Fibroblast of lung (primary cell): ENCODE results near the gene VSTM1. TPM values are rescaled to one million over a fixed set of nuclear protein-coding genes. Genes with fewer than 3 reads are reported as not detected.

Experiments used
- DNase-seq, 2 donors: peaks; one replicate each; pipeline versions ENCODE4 v3.0.0 to v3.0.0-alpha.2; 2010; ENCODE audit warnings: low read depth in 2 of 2
- H2AFZ ChIP-seq: 2 replicates; pipeline ENCODE4 v1.5.1; 2012; ENCODE audit warnings: low read length, control low read depth, inconsistent platforms
- H3K27ac ChIP-seq: 2 replicates; pipeline ENCODE4 v1.5.1; 2011; ENCODE audit warnings: low read length, control low read depth; ENCODE audit not compliant: insufficient read depth
- H3K27me3 ChIP-seq: 2 replicates; pipeline ENCODE4 v1.5.1; 2011; ENCODE audit warnings: mild to moderate bottlenecking, low read length; ENCODE audit not compliant: control insufficient read depth, insufficient read depth
- H3K36me3 ChIP-seq: 2 replicates; pipeline ENCODE4 v1.5.1; 2011; ENCODE audit warnings: low read length; ENCODE audit not compliant: control insufficient read depth, insufficient read depth
- H3K4me1 ChIP-seq: 2 replicates; pipeline ENCODE4 v1.5.1; 2011; ENCODE audit warnings: low read length; ENCODE audit not compliant: control insufficient read depth, insufficient read depth; ENCODE audit errors: extremely low read depth
- H3K4me2 ChIP-seq: 2 replicates; pipeline ENCODE4 v1.5.1; 2011; ENCODE audit warnings: low read length, control low read depth; ENCODE audit not compliant: insufficient read depth; ENCODE audit errors: extremely low read depth
- H3K4me3 ChIP-seq, 4 experiments: fragments of 200-600 bp in 1 of 4; sonication (generic) in 1 of 4; replicated peaks in 1 of 4; 2 replicates each; pipeline ENCODE4 v1.5.1; 2011 to 2016; ENCODE audit warnings: low read length in 4 of 4, low read depth in 3 of 4, mild to moderate bottlenecking in 3 of 4, control low read depth in 2 of 4, inconsistent platforms in 1 of 4, mixed read lengths in 1 of 4; ENCODE audit not compliant: insufficient read depth in 1 of 4; ENCODE audit errors: control extremely low read depth in 1 of 4
- H3K79me2 ChIP-seq: 2 replicates; pipeline ENCODE4 v1.5.1; 2012; ENCODE audit warnings: mild to moderate bottlenecking, low read length, inconsistent platforms; ENCODE audit not compliant: control insufficient read depth, insufficient read depth
- H3K9ac ChIP-seq: 2 replicates; pipeline ENCODE4 v1.5.1; 2011; ENCODE audit warnings: mild to moderate bottlenecking, low read length, control low read depth; ENCODE audit not compliant: insufficient read depth
- H3K9me3 ChIP-seq: 2 replicates; pipeline ENCODE4 v1.5.1; 2012; ENCODE audit warnings: low read depth, low read length; ENCODE audit not compliant: control insufficient read depth, insufficient read depth
- H4K20me1 ChIP-seq: 2 replicates; pipeline ENCODE4 v1.5.1; 2011; ENCODE audit warnings: low read length; ENCODE audit not compliant: control insufficient read depth, insufficient read depth; ENCODE audit errors: extremely low read depth
- EZH2 ChIP-seq: IDR thresholded peaks from 2 replicates; pipeline ENCODE4 v1.5.1; 2012; ENCODE audit warnings: low read length, control low read depth, mild to moderate bottlenecking; ENCODE audit errors: missing control alignments
- polyA plus RNA-seq, 2 donors: library from polyadenylated mRNA; depleted of rRNA in 1 of 2; stranded (reverse) in 1 of 2; unstranded in 1 of 2; fragments of >200 nt; gene quantifications; 2 replicates each; pipeline ENCODE4 v1.2.1, GENCODE V29; 2011 to 2012; ENCODE audit warnings: missing spikeins in 1 of 2
- total RNA-seq: library from RNA; depleted of rRNA; stranded (reverse); fragments of >200 nt; gene quantifications from 2 replicates; pipeline ENCODE4 v1.2.1, GENCODE V29; 2014
- TF ChIP-seq, protein P1 (sequence below), 2 donors: IDR thresholded peaks in 1 of 2; conservative IDR thresholded peaks in 1 of 2; 1 replicate in 1 of 2; 2 replicates in 1 of 2; pipeline ENCODE4 v1.5.1; 2011 to 2012; ENCODE audit warnings: low read length in 2 of 2, control low read depth in 1 of 2, inconsistent platforms in 1 of 2, low read depth in 1 of 2, mild to moderate bottlenecking in 1 of 2

Gene VSTM1
- total and polyA plus RNA-seq, 2 donors (not counting 1 experiment from before 2014, with no cell fraction given): not detected

DNA sequence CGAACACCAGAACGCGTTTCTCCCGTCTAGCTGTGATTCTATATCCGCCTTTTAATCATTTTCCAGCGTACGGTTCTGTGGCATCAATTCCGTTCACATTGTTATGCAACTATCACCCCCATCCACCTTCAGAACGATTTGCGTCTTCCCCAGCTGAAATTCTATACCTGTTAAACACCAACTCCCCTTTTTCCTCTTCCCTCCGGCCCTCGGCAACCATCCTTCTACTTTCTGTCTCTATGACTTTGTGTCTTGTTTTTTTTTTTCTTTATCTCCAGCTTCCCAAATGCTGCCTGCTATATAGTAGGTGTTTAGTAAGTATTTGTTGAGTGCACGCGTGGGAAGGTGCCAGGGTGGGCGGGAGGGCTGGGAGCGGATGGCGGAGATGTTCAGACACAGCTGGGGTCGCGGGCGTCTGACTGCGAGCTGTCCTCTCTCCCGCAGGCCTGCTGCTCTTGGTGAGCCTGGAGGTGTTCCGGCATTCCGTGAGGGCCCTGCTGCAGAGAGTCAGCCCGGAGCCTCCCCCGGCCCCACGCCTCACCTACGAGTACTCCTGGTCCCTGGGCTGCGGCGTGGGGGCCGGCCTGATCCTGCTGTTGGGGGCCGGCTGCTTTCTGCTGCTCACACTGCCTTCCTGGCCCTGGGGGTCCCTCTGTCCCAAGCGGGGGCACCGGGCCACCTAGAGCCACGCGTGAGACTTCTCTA is 52.0 kb downstream of the VSTM1 start:
- TF ChIP-seq, protein P1, sequence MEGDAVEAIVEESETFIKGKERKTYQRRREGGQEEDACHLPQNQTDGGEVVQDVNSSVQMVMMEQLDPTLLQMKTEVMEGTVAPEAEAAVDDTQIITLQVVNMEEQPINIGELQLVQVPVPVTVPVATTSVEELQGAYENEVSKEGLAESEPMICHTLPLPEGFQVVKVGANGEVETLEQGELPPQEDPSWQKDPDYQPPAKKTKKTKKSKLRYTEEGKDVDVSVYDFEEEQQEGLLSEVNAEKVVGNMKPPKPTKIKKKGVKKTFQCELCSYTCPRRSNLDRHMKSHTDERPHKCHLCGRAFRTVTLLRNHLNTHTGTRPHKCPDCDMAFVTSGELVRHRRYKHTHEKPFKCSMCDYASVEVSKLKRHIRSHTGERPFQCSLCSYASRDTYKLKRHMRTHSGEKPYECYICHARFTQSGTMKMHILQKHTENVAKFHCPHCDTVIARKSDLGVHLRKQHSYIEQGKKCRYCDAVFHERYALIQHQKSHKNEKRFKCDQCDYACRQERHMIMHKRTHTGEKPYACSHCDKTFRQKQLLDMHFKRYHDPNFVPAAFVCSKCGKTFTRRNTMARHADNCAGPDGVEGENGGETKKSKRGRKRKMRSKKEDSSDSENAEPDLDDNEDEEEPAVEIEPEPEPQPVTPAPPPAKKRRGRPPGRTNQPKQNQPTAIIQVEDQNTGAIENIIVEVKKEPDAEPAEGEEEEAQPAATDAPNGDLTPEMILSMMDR (conservative IDR thresholded peaks at IDR 0.05 in 1 of 2, IDR thresholded peaks at IDR 0.05 in 1 of 2; ENCODE audit: low read depth in 1 of 2, low read length in 2 of 2): no peak
- TF ChIP-seq EZH2: no peak
- Histone ChIP-seq H3K79me2 (no peaks in the 10 kb centered on the region), H3K36me3 (no peaks in the 10 kb centered on the region), H2AFZ (no peak overlapping the region), H3K27me3 (no peaks in the 10 kb centered on the region), H3K9me3 (no peaks in the 10 kb centered on the region), H3K27ac (no peak overlapping the region), H3K4me2 (no peak overlapping the region), H3K4me1 (no peaks in the 10 kb centered on the region), H3K9ac (no peak overlapping the region), H3K4me3 (no peak overlapping the region), H4K20me1 (no peaks in the 10 kb centered on the region)
- DNase-seq: no peak

DNA sequence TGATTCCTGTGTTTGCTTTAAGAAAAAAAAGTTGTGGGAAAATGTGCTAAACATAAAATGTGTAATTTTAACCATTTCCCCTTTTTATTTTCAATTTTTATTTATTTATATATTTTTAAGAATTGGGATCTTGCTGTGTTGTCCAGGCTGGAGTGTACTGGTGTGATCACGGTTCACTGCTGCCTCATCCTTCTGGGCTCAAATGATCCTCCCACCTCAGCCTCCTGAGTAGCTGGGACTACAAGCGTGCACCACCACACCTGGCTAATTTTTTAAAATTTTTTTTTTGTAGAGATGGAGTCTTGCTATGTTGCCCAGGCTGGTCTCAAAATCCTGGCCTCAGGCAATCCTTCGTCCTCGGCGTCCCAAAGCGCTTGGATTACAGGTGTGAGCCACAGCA is 53.2 kb downstream of the VSTM1 start:
- Histone ChIP-seq H3K36me3 (no peaks in the 10 kb centered on the region), H2AFZ (no peak overlapping the region), H3K9ac (no peak overlapping the region), H3K27me3 (no peaks in the 10 kb centered on the region), H3K4me1 (no peaks in the 10 kb centered on the region), H3K9me3 (no peaks in the 10 kb centered on the region), H3K27ac (no peak overlapping the region), H3K79me2 (no peaks in the 10 kb centered on the region), H3K4me3 (no peak overlapping the region), H4K20me1 (no peaks in the 10 kb centered on the region), H3K4me2 (no peak overlapping the region)
- DNase-seq: no peak
- no peak for TF ChIP-seq EZH2
- TF ChIP-seq, protein P1 (conservative IDR thresholded peaks at IDR 0.05 in 1 of 2, IDR thresholded peaks at IDR 0.05 in 1 of 2; ENCODE audit: low read depth in 1 of 2, low read length in 2 of 2): no peak

DNA sequence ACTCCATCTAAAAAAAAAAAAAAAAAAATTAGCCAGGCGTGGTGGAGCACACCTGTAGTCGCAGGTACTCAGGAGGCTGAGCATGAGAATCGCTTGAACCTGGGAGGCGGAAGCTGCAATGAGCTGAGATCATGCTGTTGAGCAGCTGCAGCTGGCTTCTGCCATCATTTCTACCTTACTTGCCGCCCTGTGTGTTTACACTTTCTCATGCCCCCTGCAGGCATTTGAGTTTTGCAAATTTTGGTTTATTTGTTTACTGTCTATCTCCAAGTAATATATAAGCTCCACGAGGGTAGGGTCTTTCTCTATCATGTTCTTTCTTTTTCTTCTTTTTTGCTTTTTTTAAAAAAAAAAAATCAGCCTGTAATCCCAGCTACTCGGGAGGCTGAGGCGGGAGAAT is 54.3 kb downstream of the VSTM1 start:
- Histone ChIP-seq H3K9ac (no peak overlapping the region), H3K79me2 (no peaks in the 10 kb centered on the region), H2AFZ (no peak overlapping the region), H3K27me3 (no peaks in the 10 kb centered on the region), H3K4me1 (no peaks in the 10 kb centered on the region), H4K20me1 (no peaks in the 10 kb centered on the region), H3K9me3 (no peaks in the 10 kb centered on the region), H3K27ac (no peak overlapping the region), H3K4me3 (no peak overlapping the region), H3K4me2 (no peak overlapping the region), H3K36me3 (no peaks in the 10 kb centered on the region)
- TF ChIP-seq EZH2: no peak
- TF ChIP-seq, protein P1 (conservative IDR thresholded peaks at IDR 0.05 in 1 of 2, IDR thresholded peaks at IDR 0.05 in 1 of 2; ENCODE audit: low read depth in 1 of 2, low read length in 2 of 2): no peak
- no peak for DNase-seq
